PC-3 (cell line): Measurements from ENCODE around the gene TPPP. TPM values are rescaled to one million over a fixed set of nuclear protein-coding genes. Genes with fewer than 3 reads are reported as not detected.
"Not testable (repeated sequence)": the region's sequence is repeated elsewhere in the genome, so short reads cannot be mapped to it uniquely, and the experiment has no call there.

ENCODE experiments used
- ATAC-seq: fragments of 200-7000 bp; cut with Tn5 transposase; 2 replicates; pipeline ENCODE4 v1.9.1; 2020; ENCODE audit warnings: mild to moderate bottlenecking, moderate library complexity
- BruUV-seq: library from RNA; stranded (reverse); fragments of 400-500 nt; replicated peaks from 2 replicates; lab custom pipeline; 2021; lab: Mats Ljungman, UMichigan
- CTCF ChIA-PET: fragments of 300-600 bp; sonication (Branson Sonifier 250); formaldehyde crosslinking; loops from one replicate; lab custom pipeline; 2022; ENCODE audit warnings: antibody characterized with exemption; lab: Charles Lee
- POLR2A ChIA-PET: fragments of 300-600 bp; sonication (Branson Sonifier 250); formaldehyde crosslinking; loops from one replicate; lab custom pipeline; 2022; ENCODE audit warnings: antibody characterized with exemption; ENCODE audit not compliant: unreplicated experiment; lab: Charles Lee
- DNase-seq: peaks from one replicate; pipeline ENCODE4 v3.0.0-alpha.2; 2015
- H2AFZ ChIP-seq: fragments of 300-600 bp; sonication (generic); 2 replicates; pipeline ENCODE4 v1.6.0; 2016; ENCODE audit warnings: antibody characterized with exemption, low read length
- H3F3A ChIP-seq: fragments of 300-600 bp; sonication (generic); one replicate; pipeline ENCODE4 v1.6.0; 2017; ENCODE audit warnings: antibody characterized with exemption, low read length, control low read depth, mild to moderate bottlenecking; ENCODE audit not compliant: unreplicated experiment
- H3K27ac ChIP-seq: fragments of 300-600 bp; sonication (generic); 2 replicates; pipeline ENCODE4 v1.5.1; 2016; ENCODE audit warnings: mild to moderate bottlenecking, low read length
- H3K27me3 ChIP-seq: fragments of 300-600 bp; sonication (generic); 2 replicates; pipeline ENCODE4 v1.6.1; 2016; ENCODE audit warnings: low read length, mixed read lengths
- H3K36me3 ChIP-seq: fragments of 300-600 bp; sonication (generic); 2 replicates; pipeline ENCODE4 v1.6.1; 2016; ENCODE audit warnings: low read depth, mixed run types, low read length, mixed read lengths
- H3K4me1 ChIP-seq: fragments of 300-600 bp; sonication (generic); 2 replicates; pipeline ENCODE4 v1.5.1; 2016; ENCODE audit warnings: low read length; ENCODE audit not compliant: insufficient read depth
- H3K4me2 ChIP-seq: fragments of 300-600 bp; sonication (generic); 2 replicates; pipeline ENCODE4 v1.6.0; 2016; ENCODE audit warnings: low read length
- H3K4me3 ChIP-seq: fragments of 300-600 bp; sonication (generic); 2 replicates; pipeline ENCODE4 v1.5.1; 2016; ENCODE audit warnings: mild to moderate bottlenecking, low read length, mixed read lengths
- H3K79me2 ChIP-seq: fragments of 300-600 bp; sonication (generic); 2 replicates; pipeline ENCODE4 v1.6.1; 2017; ENCODE audit warnings: low read length, mixed read lengths
- H3K9ac ChIP-seq: fragments of 300-600 bp; sonication (generic); 2 replicates; pipeline ENCODE4 v1.6.0; 2016; ENCODE audit warnings: mild to moderate bottlenecking, low read length
- H3K9me2 ChIP-seq: fragments of 300-600 bp; sonication (generic); replicated peaks from 2 replicates; pipeline ENCODE4 v1.6.1; 2016; ENCODE audit warnings: mixed run types, low read length, mixed read lengths
- H3K9me3 ChIP-seq: fragments of 300-600 bp; sonication (generic); 2 replicates; pipeline ENCODE4 v1.6.1; 2016; ENCODE audit warnings: low read length, mixed read lengths
- H4K20me1 ChIP-seq: fragments of 300-600 bp; sonication (generic); 2 replicates; pipeline ENCODE4 v1.6.1; 2016; ENCODE audit warnings: low read length, mixed read lengths
- EZH2 ChIP-seq: fragments of 300-600 bp; sonication (generic); IDR thresholded peaks from one replicate; pipeline ENCODE4 v1.6.1; 2017; ENCODE audit warnings: antibody characterized with exemption, mild to moderate bottlenecking, low read length; ENCODE audit not compliant: unreplicated experiment
- EZH2phosphoT487 ChIP-seq: fragments of 300-600 bp; sonication (generic); IDR thresholded peaks from 2 replicates; pipeline ENCODE4 v1.6.1; 2018; ENCODE audit warnings: mild to moderate bottlenecking, antibody characterized with exemption, low read length, borderline replicate concordance
- intact Hi-C: fragments of 100-400 bp; cut with micrococcal nuclease; formaldehyde crosslinking; loops from 2 replicates; pipeline ENCODE4 v1.9.0; 2023
- total RNA-seq: library from RNA; depleted of rRNA; stranded (reverse); fragments of >200 nt; gene quantifications from 2 replicates; pipeline ENCODE4 v1.2.3, GENCODE V29; 2014
- TF ChIP-seq, protein P1 (sequence below): fragments of 300-600 bp; sonication (generic); conservative IDR thresholded peaks from 2 replicates; pipeline ENCODE4 v1.5.1; 2017; ENCODE audit warnings: antibody characterized with exemption, low read depth, mild to moderate bottlenecking, low read length

Gene TPPP
- total RNA-seq, 1 experiment from 2014 or later = 1.9 TPM

DNA sequence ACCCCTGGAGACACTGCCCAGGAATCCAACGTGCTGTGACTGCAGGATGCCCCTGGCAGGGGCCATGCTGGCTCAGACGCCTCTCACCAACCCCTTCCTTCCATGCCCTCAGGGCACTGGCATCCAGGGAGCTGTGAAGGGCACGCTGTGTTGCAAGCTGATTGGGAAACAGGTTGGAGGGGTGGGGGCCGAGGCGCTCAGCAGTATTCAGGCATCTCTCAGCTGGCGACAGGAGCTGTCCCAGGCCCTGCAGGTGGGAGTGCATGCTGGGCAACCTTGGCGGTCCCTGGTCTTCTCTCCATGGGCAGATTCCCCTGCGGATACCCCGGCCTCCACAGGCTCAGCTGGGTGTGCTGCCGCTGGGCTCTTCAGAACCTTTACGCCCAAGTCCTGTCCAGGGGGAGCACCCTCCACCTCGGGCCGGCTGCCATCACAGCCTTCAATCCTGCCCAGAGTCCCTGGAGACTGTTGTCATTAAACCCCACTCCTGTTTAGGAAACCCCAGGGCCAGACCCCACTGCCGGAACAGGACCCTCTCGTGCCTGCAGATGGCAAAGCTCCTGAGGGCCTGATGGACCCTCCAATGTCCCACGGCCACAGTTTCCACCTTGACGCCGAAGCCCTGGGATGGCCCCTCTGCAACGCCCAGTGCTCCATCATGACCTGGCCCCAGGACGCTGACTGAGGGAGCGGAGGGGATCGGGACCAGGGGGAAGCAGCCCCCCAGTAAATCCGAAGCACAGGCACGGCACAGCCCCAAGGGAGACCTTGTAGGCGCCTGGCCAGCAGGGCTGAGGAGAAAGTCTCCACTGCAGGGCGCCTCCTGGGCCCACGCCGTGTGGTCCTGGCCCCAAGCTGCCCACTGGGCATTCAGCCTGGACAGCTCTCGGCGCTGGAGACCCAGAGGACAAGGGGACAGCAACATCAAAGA is 9.3 kb downstream of the TPPP start:
- Histone ChIP-seq H3K27ac (no peak overlapping the region), H4K20me1 (no peaks in the 10 kb centered on the region), H3K9me3 (no peaks in the 10 kb centered on the region), H3K36me3 (no peaks in the 10 kb centered on the region), H3K79me2 (no peaks in the 10 kb centered on the region), H3K9ac (no peak overlapping the region), H3K9me2 (no peaks in the 10 kb centered on the region), H3K27me3 (no peaks in the 10 kb centered on the region), H3K4me3 (no peak overlapping the region), H2AFZ (no peak overlapping the region), H3F3A (no peaks in the 10 kb centered on the region), H3K4me2 (no peak overlapping the region), H3K4me1 (no peaks in the 10 kb centered on the region)
- ATAC-seq (no peak), DNase-seq (no peak)
- no peak for TF ChIP-seq EZH2phosphoT487
- TF ChIP-seq, protein P1, sequence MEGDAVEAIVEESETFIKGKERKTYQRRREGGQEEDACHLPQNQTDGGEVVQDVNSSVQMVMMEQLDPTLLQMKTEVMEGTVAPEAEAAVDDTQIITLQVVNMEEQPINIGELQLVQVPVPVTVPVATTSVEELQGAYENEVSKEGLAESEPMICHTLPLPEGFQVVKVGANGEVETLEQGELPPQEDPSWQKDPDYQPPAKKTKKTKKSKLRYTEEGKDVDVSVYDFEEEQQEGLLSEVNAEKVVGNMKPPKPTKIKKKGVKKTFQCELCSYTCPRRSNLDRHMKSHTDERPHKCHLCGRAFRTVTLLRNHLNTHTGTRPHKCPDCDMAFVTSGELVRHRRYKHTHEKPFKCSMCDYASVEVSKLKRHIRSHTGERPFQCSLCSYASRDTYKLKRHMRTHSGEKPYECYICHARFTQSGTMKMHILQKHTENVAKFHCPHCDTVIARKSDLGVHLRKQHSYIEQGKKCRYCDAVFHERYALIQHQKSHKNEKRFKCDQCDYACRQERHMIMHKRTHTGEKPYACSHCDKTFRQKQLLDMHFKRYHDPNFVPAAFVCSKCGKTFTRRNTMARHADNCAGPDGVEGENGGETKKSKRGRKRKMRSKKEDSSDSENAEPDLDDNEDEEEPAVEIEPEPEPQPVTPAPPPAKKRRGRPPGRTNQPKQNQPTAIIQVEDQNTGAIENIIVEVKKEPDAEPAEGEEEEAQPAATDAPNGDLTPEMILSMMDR = no peak
- TF ChIP-seq EZH2 = no peak
- intact Hi-C loops = no loop called here
- BruUV-seq = no TSS peak
- ChIA-PET POLR2A (interaction anchor here (0.6 kb wide), 1 partner anchor 209 kb away, joined by 4 read pairs; the partner anchor contains the start of genes BRD9 and TRIP13), CTCF (no interaction called here)

DNA sequence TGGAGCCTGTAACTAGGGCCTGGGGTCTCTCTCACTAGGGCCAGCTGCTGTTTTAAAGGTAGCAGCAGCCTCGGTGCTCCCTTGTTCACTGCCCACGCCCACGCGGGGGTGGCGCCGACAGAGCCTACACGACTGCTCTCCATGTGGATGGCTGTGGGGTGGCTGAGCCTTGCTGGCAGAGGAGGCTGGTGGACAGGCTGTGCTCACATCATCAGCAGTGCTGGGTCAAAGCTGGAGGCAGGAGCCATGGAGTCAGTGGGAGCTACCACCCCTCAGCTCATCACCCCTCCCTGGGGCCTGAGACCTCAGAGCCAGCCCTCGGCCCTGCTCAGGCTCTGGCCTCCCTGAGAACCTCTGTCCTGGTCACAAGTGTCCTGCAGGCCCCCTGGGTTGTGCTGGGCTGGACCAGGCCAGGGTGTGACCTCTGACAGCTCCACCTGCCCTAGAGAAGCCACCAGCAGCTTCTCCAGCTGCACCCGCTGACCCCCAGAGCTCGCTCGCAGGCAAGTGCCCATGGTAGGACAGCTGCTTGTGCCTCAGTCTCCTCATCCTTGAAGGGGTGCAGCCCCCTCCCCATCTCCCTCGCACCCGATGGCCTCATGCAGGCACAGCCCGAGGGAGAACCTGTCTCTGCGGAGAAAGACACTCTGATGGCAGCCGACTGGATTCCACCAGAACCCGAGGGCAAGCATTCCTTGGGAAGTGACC is 10.3 kb downstream of the TPPP start:
- H3K27ac ChIP-seq, H3K4me3 ChIP-seq, H3K9ac ChIP-seq, H3K9me2 ChIP-seq, H4K20me1 ChIP-seq, intact Hi-C loops, POLR2A ChIA-PET, CTCF ChIA-PET, H3K4me2 ChIP-seq, H3K27me3 ChIP-seq, ATAC-seq, H3F3A ChIP-seq, H3K36me3 ChIP-seq, H3K79me2 ChIP-seq, H3K4me1 ChIP-seq, DNase-seq, BruUV-seq, H3K9me3 ChIP-seq, H2AFZ ChIP-seq: not testable (repeated sequence)

DNA sequence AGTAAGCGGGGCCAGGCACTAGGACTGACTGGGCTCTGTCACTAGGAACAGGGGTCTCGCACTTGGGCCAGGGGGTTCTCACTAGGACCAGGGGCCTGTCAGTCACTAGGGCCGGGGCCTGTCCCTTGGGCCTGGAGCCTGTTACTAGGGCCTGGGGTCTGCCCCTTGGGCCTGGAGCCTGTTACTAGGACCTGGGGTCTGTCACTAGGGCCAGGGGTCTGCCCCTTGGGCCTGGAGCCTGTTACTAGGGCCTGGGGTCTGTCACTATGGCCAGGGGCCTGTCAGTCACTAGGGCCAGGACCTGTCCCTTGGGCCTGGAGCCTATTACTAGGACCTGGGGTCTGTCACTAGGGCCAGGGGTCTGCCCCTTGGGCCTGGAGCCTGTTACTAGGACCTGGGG is 10.9 kb downstream of the TPPP start:
- H3F3A ChIP-seq, H3K9me3 ChIP-seq, H2AFZ ChIP-seq, H3K9me2 ChIP-seq, BruUV-seq, DNase-seq, intact Hi-C loops, H3K4me2 ChIP-seq, ATAC-seq, H3K27ac ChIP-seq, POLR2A ChIA-PET, H4K20me1 ChIP-seq, H3K36me3 ChIP-seq, H3K79me2 ChIP-seq, H3K4me3 ChIP-seq, CTCF ChIA-PET, H3K4me1 ChIP-seq, H3K27me3 ChIP-seq, H3K9ac ChIP-seq: not testable (repeated sequence)

DNA sequence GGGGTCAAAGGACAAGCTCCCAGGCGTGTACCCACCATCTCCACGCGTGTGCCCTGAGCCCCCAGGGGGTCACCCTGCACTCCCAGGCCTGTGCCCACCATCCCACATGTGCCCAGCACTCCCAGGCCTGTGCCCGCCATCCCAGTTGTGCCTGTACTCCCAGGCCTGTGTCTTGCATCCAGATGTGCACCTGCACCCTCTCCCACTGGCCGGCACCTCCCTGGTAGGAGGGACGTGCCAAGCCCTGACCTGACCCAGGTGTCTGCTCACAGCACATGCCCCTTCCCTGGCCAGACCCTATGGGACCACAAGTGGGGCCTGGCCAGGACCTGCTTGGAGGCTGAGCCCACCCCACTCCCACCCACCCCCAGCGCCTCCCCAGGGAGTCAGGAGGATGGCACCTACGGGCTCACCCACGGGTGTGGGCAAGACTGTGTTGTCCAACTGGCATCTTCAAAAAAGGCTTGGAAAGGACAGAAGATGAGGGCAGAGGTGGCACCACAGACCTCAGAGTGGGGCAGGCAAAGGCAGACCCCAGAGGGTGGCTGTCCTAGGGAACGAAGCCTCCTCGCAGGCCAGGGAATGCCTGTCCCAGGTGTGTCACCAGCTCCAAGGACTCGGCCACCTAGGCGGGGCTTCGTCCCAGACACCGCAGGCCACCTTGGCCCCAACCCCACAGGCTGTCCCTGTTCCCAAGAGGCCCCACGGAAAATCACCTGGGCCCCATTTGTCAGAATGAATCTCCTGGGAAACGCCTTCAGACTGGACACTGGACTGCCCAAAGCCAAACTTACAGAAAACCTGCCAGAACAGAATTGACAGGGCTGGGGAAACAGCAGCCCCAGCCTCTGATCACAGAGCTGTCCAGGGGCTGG is 11.6 kb downstream of the TPPP start:
- H3K4me3 ChIP-seq, H3K79me2 ChIP-seq, H3K4me1 ChIP-seq, H2AFZ ChIP-seq, H3K27me3 ChIP-seq, H3K4me2 ChIP-seq, H3K36me3 ChIP-seq, DNase-seq, intact Hi-C loops, ATAC-seq, H3K9me3 ChIP-seq, H3F3A ChIP-seq, H3K27ac ChIP-seq, POLR2A ChIA-PET, CTCF ChIA-PET, H3K9ac ChIP-seq, H4K20me1 ChIP-seq, H3K9me2 ChIP-seq, BruUV-seq: not testable (repeated sequence)

DNA sequence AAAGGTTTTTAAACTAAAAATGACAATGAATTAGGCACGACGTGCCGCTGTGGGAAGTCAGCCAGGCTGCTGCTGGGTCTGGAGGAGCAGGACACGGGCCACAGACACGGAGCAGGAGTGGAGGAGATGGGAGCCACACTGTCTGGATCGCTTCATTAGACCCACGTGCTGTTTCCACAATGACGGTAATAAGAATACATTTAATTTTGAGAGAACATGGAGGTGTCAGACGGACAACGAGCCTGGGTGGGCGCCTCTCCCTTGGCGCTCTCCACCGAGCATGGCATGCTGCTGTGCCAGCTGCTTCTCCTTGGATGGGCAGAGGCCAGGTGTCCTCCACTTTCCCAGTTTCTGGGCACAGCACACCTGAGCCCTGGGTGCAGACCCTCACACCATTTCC is 12.3 kb downstream of the TPPP start:
- BruUV-seq, H3K9me3 ChIP-seq, H3F3A ChIP-seq, H3K4me1 ChIP-seq, H3K79me2 ChIP-seq, DNase-seq, CTCF ChIA-PET, H3K4me2 ChIP-seq, H2AFZ ChIP-seq, H3K36me3 ChIP-seq, H3K27ac ChIP-seq, intact Hi-C loops, H3K9me2 ChIP-seq, ATAC-seq, H3K9ac ChIP-seq, POLR2A ChIA-PET, H4K20me1 ChIP-seq, H3K27me3 ChIP-seq, H3K4me3 ChIP-seq: not testable (repeated sequence)
